SK-N-SH (cell line): Measurements from ENCODE around the gene NGB. TPM values are rescaled to one million over a fixed set of nuclear protein-coding genes. Genes with fewer than 3 reads are reported as not detected.

Experiments
- CTCF ChIA-PET: fragments of 300-600, 350-600 bp; formaldehyde crosslinking; extraction: SDS; loops from one replicate; lab custom pipeline; 2021; lab: Yijun Ruan, JAX
- POLR2A ChIA-PET: fragments of 350-600 bp; sonication (Branson Sonifier 250); formaldehyde crosslinking; extraction: SDS; loops from one replicate; lab custom pipeline; 2020; ENCODE audit warnings: antibody characterized with exemption, inconsistent platforms; lab: Yijun Ruan, JAX
- DNase-seq: peaks from one replicate; pipeline ENCODE4 v3.0.0; 2012
- H2AFZ ChIP-seq: fragments of 200-600 bp; sonication (generic); 2 replicates; pipeline ENCODE4 v1.8.1; 2016; ENCODE audit warnings: antibody characterized with exemption, mild to moderate bottlenecking, low read depth
- H3F3A ChIP-seq: fragments of 200-600 bp; sonication (generic); replicated peaks from 2 replicates; pipeline ENCODE3; 2016; ENCODE audit warnings: antibody characterized with exemption, mild to moderate bottlenecking; ENCODE audit not compliant: insufficient read depth
- H3K27ac ChIP-seq, 2 experiments: fragments of 200-500 bp in 1 of 2; fragments of 200-600 bp in 1 of 2; sonication (Bioruptor generic) in 1 of 2; sonication (generic), shearing (Covaris generic) in 1 of 2; 2 replicates each; pipeline versions ENCODE4 v1.5.1 to v1.6.1; 2014 to 2016; ENCODE audit warnings: low read depth in 2 of 2, inconsistent platforms in 1 of 2, low read length in 1 of 2, mild to moderate bottlenecking in 1 of 2, mixed read lengths in 1 of 2
- H3K27me3 ChIP-seq: fragments of 200-600 bp; sonication (generic), shearing (Covaris generic); 2 replicates; pipeline ENCODE4 v1.6.1; 2016; ENCODE audit warnings: mixed run types; ENCODE audit not compliant: insufficient read depth
- H3K36me3 ChIP-seq, 2 experiments: fragments of 200-500 bp in 1 of 2; fragments of 200-600 bp in 1 of 2; sonication (Bioruptor generic) in 1 of 2; sonication (generic) in 1 of 2; replicated peaks in 1 of 2; 2 replicates each; pipeline versions ENCODE3 to v1.5.1; 2014 to 2016; ENCODE audit warnings: low read length in 1 of 2, mild to moderate bottlenecking in 1 of 2; ENCODE audit not compliant: insufficient read depth in 2 of 2, control insufficient read depth in 1 of 2
- H3K4me1 ChIP-seq, 2 experiments: fragments of 200-500 bp in 1 of 2; fragments of 200-600 bp in 1 of 2; sonication (Bioruptor generic) in 1 of 2; sonication (generic), shearing (Covaris generic) in 1 of 2; 2 replicates each; pipeline versions ENCODE4 v1.5.1 to v1.6.1; 2014 to 2016; ENCODE audit warnings: low read depth in 1 of 2, low read length in 1 of 2, mixed run types in 1 of 2; ENCODE audit not compliant: insufficient read depth in 2 of 2, control insufficient read depth in 1 of 2
- H3K4me2 ChIP-seq: fragments of 200-600 bp; sonication (generic), shearing (Covaris generic); 2 replicates; pipeline ENCODE4 v1.6.1; 2017; ENCODE audit warnings: mixed run types
- H3K4me3 ChIP-seq, 2 experiments: fragments of 200-500 bp in 1 of 2; fragments of 200-600 bp in 1 of 2; sonication (Bioruptor generic) in 1 of 2; sonication (generic), shearing (Covaris generic) in 1 of 2; 2 replicates each; pipeline versions ENCODE4 v1.5.1 to v1.8.1; 2014 to 2016; ENCODE audit warnings: low read depth in 2 of 2, inconsistent platforms in 1 of 2, low read length in 1 of 2, mild to moderate bottlenecking in 1 of 2, mixed read lengths in 1 of 2, moderate library complexity in 1 of 2
- H3K79me2 ChIP-seq: fragments of 200-600 bp; sonication (generic); 2 replicates; pipeline ENCODE4 v1.8.1; 2017; ENCODE audit warnings: mild to moderate bottlenecking; ENCODE audit not compliant: insufficient read depth
- H3K9ac ChIP-seq: fragments of 200-600 bp; sonication (generic); 2 replicates; pipeline ENCODE4 v1.6.1; 2017; ENCODE audit warnings: mixed run types
- H3K9me2 ChIP-seq: fragments of 200-600 bp; sonication (generic); 2 replicates; pipeline ENCODE4 v1.6.1; 2017; ENCODE audit warnings: mixed run types
- H3K9me3 ChIP-seq: fragments of 200-600 bp; sonication (generic); 2 replicates; pipeline ENCODE4 v1.6.1; 2017; ENCODE audit warnings: mixed run types, mild to moderate bottlenecking, moderate library complexity
- H4K20me1 ChIP-seq: fragments of 200-600 bp; sonication (generic); 2 replicates; pipeline ENCODE4 v1.6.1; 2017; ENCODE audit warnings: mild to moderate bottlenecking, mixed run types; ENCODE audit not compliant: insufficient read depth
- CHD2 ChIP-seq: fragments of 150-350 bp; IDR thresholded peaks from 2 replicates; pipeline ENCODE4 v1.6.1; 2018; ENCODE audit warnings: low read length; ENCODE audit not compliant: partially characterized antibody
- EZH2phosphoT487 ChIP-seq: fragments of 200-600 bp; sonication (generic); IDR thresholded peaks from 2 replicates; pipeline ENCODE4 v1.6.1; 2017; ENCODE audit warnings: low read depth, mixed run types, mild to moderate bottlenecking, antibody characterized with exemption, moderate library complexity, borderline replicate concordance
- FOXJ3 ChIP-seq: sonication (generic); formaldehyde crosslinking; IDR thresholded peaks from 2 replicates; pipeline ENCODE4 v1.5.1; 2020; ENCODE audit warnings: mild to moderate bottlenecking, missing genetic modification reagents
- POLR2AphosphoS5 ChIP-seq: IDR thresholded peaks from 2 replicates; pipeline ENCODE4 v1.6.1; 2012; ENCODE audit warnings: low read depth, low read length
- SIN3A ChIP-seq: IDR thresholded peaks from 2 replicates; pipeline ENCODE4 v1.6.1; 2012; ENCODE audit warnings: low read depth, mild to moderate bottlenecking, low read length, moderate library complexity, borderline replicate concordance
- SMC3 ChIP-seq: IDR thresholded peaks from 2 replicates; pipeline ENCODE4 v1.6.1; 2012; ENCODE audit warnings: low read depth, low read length, improper control_type of control experiment
- TCF12 ChIP-seq: IDR thresholded peaks from 2 replicates; pipeline ENCODE4 v1.4.0; 2012
- TEAD4 ChIP-seq: IDR thresholded peaks from 2 replicates; pipeline ENCODE4 v1.4.0; 2012; ENCODE audit warnings: mild to moderate bottlenecking, borderline replicate concordance; ENCODE audit not compliant: insufficient read depth
- WGBS: methylation state at CpG from one replicate; pipeline ENCODE4 v1.1.6; 2017; ENCODE audit warnings: low lambda C conversion rate; 5-methylcytosine and 5-hydroxymethylcytosine counted together
- polyA plus RNA-seq, 3 experiments: library from polyadenylated mRNA; depleted of rRNA; stranded (reverse); fragments of >200 nt; gene quantifications; 2 replicates each; pipeline ENCODE4 v1.2.3, GENCODE V29; 2012
- TF ChIP-seq, protein P1 (sequence below): IDR thresholded peaks from 2 replicates; pipeline ENCODE4 v1.6.1; 2012; ENCODE audit warnings: mild to moderate bottlenecking, low read depth, low read length, moderate library complexity
- TF ChIP-seq, protein P2 (sequence below): IDR thresholded peaks from 2 replicates; pipeline ENCODE4 v1.4.0; 2012; ENCODE audit warnings: low read depth, borderline replicate concordance

Gene NGB
- polyA plus RNA-seq, 1 of the 3 experiments (the other 2 are of a cell fraction): not detected

DNA sequence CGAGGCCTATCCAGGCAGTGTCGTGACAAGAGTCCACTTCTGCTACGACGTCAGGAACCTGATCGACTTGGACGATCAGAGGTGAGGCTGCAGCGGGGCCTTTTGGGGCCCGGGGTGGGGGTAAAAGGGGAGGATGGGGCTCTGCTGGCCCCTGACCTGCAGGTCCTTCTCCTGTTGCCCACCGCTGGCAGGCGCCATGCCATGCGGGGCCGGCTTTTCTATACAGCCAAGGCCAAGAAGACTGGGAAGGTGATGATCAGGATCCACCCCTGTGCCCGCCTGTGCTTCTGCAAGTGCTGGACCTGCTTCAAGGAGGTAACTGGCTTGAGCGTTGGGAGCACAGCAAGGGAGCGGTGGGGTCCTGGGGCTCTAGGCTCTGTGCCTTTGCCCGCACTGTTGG lies 31.6 kb downstream of the NGB start (continued):
- TF ChIP-seq, protein P1, sequence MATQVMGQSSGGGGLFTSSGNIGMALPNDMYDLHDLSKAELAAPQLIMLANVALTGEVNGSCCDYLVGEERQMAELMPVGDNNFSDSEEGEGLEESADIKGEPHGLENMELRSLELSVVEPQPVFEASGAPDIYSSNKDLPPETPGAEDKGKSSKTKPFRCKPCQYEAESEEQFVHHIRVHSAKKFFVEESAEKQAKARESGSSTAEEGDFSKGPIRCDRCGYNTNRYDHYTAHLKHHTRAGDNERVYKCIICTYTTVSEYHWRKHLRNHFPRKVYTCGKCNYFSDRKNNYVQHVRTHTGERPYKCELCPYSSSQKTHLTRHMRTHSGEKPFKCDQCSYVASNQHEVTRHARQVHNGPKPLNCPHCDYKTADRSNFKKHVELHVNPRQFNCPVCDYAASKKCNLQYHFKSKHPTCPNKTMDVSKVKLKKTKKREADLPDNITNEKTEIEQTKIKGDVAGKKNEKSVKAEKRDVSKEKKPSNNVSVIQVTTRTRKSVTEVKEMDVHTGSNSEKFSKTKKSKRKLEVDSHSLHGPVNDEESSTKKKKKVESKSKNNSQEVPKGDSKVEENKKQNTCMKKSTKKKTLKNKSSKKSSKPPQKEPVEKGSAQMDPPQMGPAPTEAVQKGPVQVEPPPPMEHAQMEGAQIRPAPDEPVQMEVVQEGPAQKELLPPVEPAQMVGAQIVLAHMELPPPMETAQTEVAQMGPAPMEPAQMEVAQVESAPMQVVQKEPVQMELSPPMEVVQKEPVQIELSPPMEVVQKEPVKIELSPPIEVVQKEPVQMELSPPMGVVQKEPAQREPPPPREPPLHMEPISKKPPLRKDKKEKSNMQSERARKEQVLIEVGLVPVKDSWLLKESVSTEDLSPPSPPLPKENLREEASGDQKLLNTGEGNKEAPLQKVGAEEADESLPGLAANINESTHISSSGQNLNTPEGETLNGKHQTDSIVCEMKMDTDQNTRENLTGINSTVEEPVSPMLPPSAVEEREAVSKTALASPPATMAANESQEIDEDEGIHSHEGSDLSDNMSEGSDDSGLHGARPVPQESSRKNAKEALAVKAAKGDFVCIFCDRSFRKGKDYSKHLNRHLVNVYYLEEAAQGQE: no peak
- no peak for TF ChIP-seq SIN3A
- TF ChIP-seq, protein P2, sequence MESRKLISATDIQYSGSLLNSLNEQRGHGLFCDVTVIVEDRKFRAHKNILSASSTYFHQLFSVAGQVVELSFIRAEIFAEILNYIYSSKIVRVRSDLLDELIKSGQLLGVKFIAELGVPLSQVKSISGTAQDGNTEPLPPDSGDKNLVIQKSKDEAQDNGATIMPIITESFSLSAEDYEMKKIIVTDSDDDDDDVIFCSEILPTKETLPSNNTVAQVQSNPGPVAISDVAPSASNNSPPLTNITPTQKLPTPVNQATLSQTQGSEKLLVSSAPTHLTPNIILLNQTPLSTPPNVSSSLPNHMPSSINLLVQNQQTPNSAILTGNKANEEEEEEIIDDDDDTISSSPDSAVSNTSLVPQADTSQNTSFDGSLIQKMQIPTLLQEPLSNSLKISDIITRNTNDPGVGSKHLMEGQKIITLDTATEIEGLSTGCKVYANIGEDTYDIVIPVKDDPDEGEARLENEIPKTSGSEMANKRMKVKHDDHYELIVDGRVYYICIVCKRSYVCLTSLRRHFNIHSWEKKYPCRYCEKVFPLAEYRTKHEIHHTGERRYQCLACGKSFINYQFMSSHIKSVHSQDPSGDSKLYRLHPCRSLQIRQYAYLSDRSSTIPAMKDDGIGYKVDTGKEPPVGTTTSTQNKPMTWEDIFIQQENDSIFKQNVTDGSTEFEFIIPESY: no peak
- no peak for TF ChIP-seq CHD2
- TF ChIP-seq EZH2phosphoT487: no peak
- no peak for TF ChIP-seq TCF12
- TF ChIP-seq FOXJ3 (CRISPR knock-in tag): no peak
- no peak for TF ChIP-seq SMC3
- no peak for TF ChIP-seq TEAD4

DNA sequence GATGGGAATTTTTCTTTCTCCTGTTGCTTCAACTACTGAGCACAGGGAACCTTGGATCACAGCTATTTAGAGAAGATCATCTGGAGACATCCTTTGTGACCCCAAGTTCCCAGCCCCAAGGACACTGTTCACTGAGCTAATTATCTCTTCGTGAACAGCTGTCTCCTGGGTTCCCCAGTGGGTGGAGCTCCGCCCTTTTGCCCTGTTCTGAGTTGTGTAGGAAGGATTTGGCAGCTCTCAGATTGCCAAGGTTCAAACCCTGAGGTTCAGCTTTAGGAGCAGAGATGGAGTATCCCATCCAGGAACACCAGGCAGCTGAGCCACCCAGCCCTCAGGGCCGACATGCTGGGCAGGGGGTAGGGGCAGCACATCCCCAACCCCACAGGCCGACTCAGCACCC lies 32.0 kb downstream of the NGB start:
- WGBS: 27% methylated on average over 3 of the region's 4 CpGs
- Histone ChIP-seq H3K4me1 (no peaks in the 10 kb centered on the region), H3K4me2 (no peak overlapping the region), H3K9me3 (no peaks in the 10 kb centered on the region), H3K36me3 (no peaks in the 10 kb centered on the region), H2AFZ (no peak overlapping the region), H3K27me3 (no peaks in the 10 kb centered on the region; the same call in 1 of the 2 replicates), H3K79me2 (no peaks in the 10 kb centered on the region), H3K4me3 (no peak overlapping the region), H3F3A (no peaks in the 10 kb centered on the region), H3K9me2 (no peaks in the 10 kb centered on the region), H3K27ac (no peak overlapping the region), H4K20me1 (no peaks in the 10 kb centered on the region), H3K9ac (no peak overlapping the region)
- CTCF ChIA-PET: interaction anchor here (1.0 to 1.9 kb wide), 4 partner anchors 11 to 115 kb away, joined by 3 to 10 read pairs (median 4); no protein-coding TSS in a partner anchor
- POLR2A ChIA-PET: no interaction called here
- no peak for DNase-seq
- TF ChIP-seq POLR2AphosphoS5: no peak
